ENCODE measurements around the gene IL13. TPM values are rescaled to one million over a fixed set of nuclear protein-coding genes. Genes with fewer than 3 reads are reported as not detected.

Gene IL13
- total and polyA plus RNA-seq, 10 of the 15 experiments (the other 5 are each of a cell fraction or from before 2014, with no cell fraction given) = 0.06 to 0.40 (median 0.11) TPM; not detected in 6

DNA sequence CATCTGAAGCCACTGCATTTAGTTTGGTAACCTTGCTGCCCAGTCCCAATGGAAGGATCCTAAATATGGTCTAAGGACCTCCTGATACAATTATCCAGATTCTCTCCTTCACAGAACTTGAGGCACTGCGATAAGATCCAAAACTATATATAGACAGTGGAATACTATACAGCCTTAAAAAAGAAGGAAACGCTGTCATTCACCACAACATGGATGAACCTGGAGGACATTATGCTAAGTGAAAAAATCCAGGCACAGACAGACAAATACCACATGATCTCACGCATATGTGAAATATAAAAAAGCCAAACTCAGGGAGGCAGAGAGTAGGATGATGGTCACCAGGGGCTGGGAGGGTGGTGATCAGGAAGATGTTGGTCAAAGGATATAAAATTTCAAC lies 13.0 kb downstream of the IL13 start:
- H3K4me1 ChIP-seq (ENCODE audit: control insufficient read depth, insufficient read depth, low read length) = peaks cover 30% of the 10 kb centered on the region
- CTCF ChIA-PET = interaction anchor here (1.1 to 2.4 kb wide), 2 partner anchors 10 to 145 kb away, joined by 3 to 9 read pairs; no protein-coding TSS in a partner anchor
- POLR2A ChIA-PET = interaction anchor here (7.1 to 11.2 kb wide), 2 partner anchors 8 to 17 kb away, joined by 79 to 118 read pairs; partner anchors contain the start of gene IL13

More for the DNA sequence above, 13.0 kb downstream of the IL13 start:
- no peak overlapping the region for H3K4me3 ChIP-seq
- TF ChIP-seq RFX5 (IDR thresholded peaks at IDR 0.05; ENCODE audit: low read depth, low read length) = no peak
- TF ChIP-seq IKZF2 (IDR thresholded peaks at IDR 0.05) = no peak
- TF ChIP-seq ZBED1 (IDR thresholded peaks at IDR 0.05; ENCODE audit: borderline replicate concordance) = no peak
- no peak for TF ChIP-seq ZNF622 (IDR thresholded peaks at IDR 0.05)
- no peak for TF ChIP-seq ASH2L (IDR thresholded peaks at IDR 0.05; ENCODE audit: borderline replicate concordance, low read depth)
- no peak for TF ChIP-seq NFXL1 (IDR thresholded peaks at IDR 0.05; ENCODE audit: borderline replicate concordance)
- no peak for TF ChIP-seq TARDBP (IDR thresholded peaks at IDR 0.05; ENCODE audit: borderline replicate concordance)
- no peak for TF ChIP-seq IRF4 (IDR thresholded peaks at IDR 0.05; ENCODE audit: low read depth, low read length)
- no peak for TF ChIP-seq FOS (IDR thresholded peaks at IDR 0.05; ENCODE audit: borderline replicate concordance, extremely low read depth, insufficient read length)
- TF ChIP-seq RELA (IDR thresholded peaks at IDR 0.05; ENCODE audit: borderline replicate concordance, partially characterized antibody) = no peak
- no peak for TF ChIP-seq CBX3 (IDR thresholded peaks at IDR 0.05; ENCODE audit: borderline replicate concordance, low read depth)
- TF ChIP-seq, protein P1, sequence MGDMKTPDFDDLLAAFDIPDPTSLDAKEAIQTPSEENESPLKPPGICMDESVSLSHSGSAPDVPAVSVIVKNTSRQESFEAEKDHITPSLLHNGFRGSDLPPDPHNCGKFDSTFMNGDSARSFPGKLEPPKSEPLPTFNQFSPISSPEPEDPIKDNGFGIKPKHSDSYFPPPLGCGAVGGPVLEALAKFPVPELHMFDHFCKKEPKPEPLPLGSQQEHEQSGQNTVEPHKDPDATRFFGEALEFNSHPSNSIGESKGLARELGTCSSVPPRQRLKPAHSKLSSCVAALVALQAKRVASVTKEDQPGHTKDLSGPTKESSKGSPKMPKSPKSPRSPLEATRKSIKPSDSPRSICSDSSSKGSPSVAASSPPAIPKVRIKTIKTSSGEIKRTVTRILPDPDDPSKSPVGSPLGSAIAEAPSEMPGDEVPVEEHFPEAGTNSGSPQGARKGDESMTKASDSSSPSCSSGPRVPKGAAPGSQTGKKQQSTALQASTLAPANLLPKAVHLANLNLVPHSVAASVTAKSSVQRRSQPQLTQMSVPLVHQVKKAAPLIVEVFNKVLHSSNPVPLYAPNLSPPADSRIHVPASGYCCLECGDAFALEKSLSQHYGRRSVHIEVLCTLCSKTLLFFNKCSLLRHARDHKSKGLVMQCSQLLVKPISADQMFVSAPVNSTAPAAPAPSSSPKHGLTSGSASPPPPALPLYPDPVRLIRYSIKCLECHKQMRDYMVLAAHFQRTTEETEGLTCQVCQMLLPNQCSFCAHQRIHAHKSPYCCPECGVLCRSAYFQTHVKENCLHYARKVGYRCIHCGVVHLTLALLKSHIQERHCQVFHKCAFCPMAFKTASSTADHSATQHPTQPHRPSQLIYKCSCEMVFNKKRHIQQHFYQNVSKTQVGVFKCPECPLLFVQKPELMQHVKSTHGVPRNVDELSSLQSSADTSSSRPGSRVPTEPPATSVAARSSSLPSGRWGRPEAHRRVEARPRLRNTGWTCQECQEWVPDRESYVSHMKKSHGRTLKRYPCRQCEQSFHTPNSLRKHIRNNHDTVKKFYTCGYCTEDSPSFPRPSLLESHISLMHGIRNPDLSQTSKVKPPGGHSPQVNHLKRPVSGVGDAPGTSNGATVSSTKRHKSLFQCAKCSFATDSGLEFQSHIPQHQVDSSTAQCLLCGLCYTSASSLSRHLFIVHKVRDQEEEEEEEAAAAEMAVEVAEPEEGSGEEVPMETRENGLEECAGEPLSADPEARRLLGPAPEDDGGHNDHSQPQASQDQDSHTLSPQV (IDR thresholded peaks at IDR 0.05) = no peak
- H4K20me1 ChIP-seq (ENCODE audit: control insufficient read depth, insufficient read depth) = no peaks in the 10 kb centered on the region
- H3K9ac ChIP-seq (ENCODE audit: control insufficient read depth, insufficient read depth, low read length) = no peak overlapping the region
- H3K4me2 ChIP-seq (ENCODE audit: control insufficient read depth, insufficient read depth) = no peak overlapping the region
- FAIRE-seq = no peak
- intact Hi-C loops (cut with micrococcal nuclease; ENCODE audit: unreplicated experiment) = no loop called here
- no peaks in the 10 kb centered on the region for H3K79me2 ChIP-seq (ENCODE audit: control insufficient read depth, insufficient read depth, low read length)
- in situ Hi-C loops (cut with MboI) = no loop called here
- H2AFZ ChIP-seq (ENCODE audit: control insufficient read depth, low read depth, low read length) = no peak overlapping the region
- no peak for DNase-seq (ENCODE audit: low read depth, low spot score)
- no peaks in the 10 kb centered on the region for H3K36me3 ChIP-seq (ENCODE audit: control insufficient read depth in 2 of 2, insufficient read depth in 2 of 2, low read length in 1 of 2)
- SMC1A ChIA-PET (ENCODE audit: uncharacterized antibody, unreplicated experiment) = interaction anchor here (11.4 kb wide), 1 partner anchor 9 kb away, joined by 156 read pairs; the partner anchor contains the start of gene IL13
- H3K27ac ChIP-seq (ENCODE audit: control insufficient read depth, insufficient read depth) = no peak overlapping the region
- WGBS (ENCODE audit: insufficient coverage, insufficient replicate concordance, low lambda C conversion rate, missing lambda C conversion rate) = 98% methylated on average over 3 of the region's 3 CpGs
- RAD21 ChIA-PET (ENCODE audit: unreplicated experiment) = no interaction called here
- no peak for ATAC-seq
- no peaks in the 10 kb centered on the region for H3K27me3 ChIP-seq (replicated peaks in 1 of 2; ENCODE audit: control insufficient read depth in 2 of 2, insufficient read depth in 2 of 2, low read length in 1 of 2)
- BruUV-seq (replicated peaks) = no TSS peak
- H3K9me3 ChIP-seq (replicated peaks; ENCODE audit: control insufficient read depth, insufficient read depth, low read length) = no peaks in the 10 kb centered on the region

Data from GM12878 (cell line).